ENCODE data around the gene PI16.

PI16 gene

GRCh38 chr6:36957773-36958271 is 3.3 kb downstream of the PI16 start:
- no peak for DNase-seq (ENCODE audit: low read depth in 3 of 3)

GRCh38 chr6:36958775-36959554 is 4.4 kb downstream of the PI16 start:
- DNase-seq (ENCODE audit: low read depth in 3 of 3), result no peak

DNA sequence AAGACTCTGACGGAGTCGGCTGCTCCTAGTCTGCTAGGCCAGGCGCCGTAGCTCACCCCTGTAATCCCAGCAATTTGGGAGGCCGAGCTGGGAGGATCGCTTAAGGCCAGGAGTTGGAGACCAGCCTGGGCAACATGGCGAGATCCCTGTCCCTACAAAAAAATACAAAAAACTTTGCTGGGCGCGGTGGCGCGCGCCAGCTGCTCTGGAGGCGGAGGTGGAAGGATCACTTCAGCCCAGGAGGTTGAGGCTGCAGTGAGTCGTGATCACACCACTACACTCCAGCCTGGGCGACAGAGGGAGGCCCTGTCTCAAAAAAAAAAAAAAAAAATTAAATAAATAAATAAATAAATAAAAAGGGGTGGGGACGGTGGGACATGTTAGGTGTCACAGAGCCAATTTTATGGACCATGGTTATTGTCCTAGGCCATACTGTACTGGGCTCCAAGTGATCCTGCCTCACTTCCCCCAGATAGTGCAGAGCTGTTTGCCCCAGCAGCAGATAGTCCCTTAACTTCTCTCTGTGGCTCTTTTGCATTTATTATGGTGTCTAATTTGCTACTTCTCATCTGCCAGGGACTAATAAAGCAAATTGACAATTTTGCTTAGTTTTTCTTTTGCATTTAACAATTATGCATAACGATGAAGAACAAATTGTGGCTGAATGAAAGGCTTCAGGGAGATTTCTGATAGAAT is 5.2 kb downstream of the PI16 start:
- DNase-seq (ENCODE audit: low read depth in 3 of 3), result no peak

DNA sequence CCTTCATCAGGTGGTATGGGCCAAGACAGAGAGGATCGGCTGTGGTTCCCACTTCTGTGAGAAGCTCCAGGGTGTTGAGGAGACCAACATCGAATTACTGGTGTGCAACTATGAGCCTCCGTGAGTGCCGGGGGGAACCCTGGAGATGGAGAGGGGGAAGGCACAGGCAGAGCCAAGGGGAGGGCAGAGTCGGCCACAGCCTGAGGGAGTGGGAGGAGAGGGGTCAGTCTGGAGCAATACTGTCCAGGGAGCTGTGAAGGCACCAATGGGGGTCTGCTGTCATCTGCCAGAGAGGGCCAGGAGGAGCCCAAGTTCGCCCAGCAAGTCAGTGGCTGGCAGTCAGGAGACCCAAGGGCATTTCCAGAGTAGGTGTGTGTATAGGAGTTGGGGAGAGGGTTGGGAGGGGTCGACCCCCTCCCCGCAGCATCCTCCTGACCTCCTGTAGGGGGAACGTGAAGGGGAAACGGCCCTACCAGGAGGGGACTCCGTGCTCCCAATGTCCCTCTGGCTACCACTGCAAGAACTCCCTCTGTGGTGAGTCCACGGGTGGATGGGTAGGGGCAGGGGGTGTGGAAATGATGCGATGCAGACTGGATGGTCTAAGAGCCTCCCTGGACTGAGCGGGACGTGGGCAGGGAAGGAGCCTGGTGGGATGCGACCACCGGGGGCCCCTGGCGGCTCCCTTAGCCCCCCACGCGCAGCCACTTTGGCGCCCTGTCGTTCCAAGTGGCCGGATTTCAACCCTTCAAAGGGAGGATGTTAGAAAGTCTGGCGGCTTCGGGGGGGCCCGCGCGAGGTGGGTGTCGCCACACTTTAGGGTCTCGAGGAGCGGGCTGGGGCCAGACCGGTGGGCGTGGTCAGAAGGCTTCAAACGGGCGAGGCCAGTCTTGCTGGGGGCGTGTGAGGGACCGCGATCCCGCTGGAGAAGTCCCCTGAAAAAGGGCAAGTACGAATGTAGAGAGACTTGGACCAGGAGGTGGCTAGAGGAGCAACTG is 7.2 kb downstream of the PI16 start:
- no peak for DNase-seq (ENCODE audit: low read depth in 3 of 3)

DNA sequence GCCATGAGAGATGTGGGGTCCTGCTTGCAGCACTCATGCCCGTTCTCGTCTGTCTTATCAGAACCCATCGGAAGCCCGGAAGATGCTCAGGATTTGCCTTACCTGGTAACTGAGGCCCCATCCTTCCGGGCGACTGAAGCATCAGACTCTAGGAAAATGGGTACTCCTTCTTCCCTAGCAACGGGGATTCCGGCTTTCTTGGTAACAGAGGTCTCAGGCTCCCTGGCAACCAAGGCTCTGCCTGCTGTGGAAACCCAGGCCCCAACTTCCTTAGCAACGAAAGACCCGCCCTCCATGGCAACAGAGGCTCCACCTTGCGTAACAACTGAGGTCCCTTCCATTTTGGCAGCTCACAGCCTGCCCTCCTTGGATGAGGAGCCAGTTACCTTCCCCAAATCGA is 8.3 kb downstream of the PI16 start:
- peak; percentile 47 to 75 (median 56) for DNase-seq (ENCODE audit: low read depth in 3 of 3)

DNA sequence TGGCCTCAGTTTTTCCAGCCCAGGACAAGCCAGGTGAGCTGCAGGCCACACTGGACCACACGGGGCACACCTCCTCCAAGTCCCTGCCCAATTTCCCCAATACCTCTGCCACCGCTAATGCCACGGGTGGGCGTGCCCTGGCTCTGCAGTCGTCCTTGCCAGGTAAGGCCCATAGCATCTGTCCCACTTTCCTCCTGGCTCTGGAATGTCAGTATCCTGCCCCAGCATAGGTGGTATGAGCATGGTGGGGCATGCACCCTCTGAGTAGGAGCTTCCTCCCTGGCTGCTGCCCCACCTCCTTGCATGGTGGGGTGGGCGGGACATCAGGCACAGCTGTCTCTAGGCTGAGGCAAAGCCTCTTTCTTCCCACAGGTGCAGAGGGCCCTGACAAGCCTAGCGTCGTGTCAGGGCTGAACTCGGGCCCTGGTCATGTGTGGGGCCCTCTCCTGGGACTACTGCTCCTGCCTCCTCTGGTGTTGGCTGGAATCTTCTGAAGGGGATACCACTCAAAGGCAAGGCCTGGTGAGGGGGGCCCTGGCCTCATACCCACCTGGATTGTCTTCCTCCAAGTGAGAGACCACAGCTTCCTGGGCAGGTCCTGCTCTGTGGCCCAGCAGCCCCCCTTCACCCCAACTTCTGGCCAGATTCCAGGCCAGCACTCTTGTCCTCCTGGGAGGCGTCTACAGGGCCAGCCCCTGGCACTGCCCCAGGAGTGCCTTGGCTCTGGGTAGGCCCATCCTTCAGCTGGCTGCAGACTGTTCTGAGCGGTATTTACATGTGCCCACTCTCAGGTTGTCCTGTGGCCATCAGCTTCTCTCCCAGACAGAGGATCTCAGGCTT is 9.1 kb downstream of the PI16 start:
- no peak for DNase-seq (ENCODE audit: low read depth in 3 of 3)

DNA sequence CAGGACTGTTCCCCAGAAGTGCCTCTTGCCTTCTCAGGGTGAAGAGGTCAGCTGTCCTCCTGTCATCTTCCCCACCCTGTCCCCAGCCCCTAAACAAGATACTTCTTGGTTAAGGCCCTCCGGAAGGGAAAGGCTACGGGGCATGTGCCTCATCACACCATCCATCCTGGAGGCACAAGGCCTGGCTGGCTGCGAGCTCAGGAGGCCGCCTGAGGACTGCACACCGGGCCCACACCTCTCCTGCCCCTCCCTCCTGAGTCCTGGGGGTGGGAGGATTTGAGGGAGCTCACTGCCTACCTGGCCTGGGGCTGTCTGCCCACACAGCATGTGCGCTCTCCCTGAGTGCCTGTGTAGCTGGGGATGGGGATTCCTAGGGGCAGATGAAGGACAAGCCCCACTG is 9.8 kb downstream of the PI16 start:
- DNase-seq (ENCODE audit: low read depth in 3 of 3), result no peak

DNA sequence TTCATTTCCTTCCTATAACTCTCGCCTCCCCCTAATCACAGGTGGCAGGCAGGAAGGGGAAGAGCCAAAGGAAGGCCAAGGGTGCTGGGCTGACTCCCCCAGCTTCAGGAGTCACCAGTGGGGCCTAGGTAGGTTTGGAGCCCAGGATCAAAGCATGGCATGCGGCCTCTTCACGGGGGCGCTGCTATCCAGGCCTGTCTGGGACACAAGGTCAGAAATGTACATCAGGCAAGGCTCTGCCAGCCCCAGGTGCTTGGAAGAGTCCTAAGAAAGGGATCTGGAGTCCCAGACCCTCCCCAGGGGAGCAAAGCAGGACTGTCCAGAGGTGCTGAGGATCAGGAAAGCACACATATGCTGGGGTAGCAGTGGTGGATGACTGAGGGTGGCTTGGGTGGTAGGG is 10.4 kb downstream of the PI16 start:
- DNase-seq (ENCODE audit: low read depth in 3 of 3), result no peak

DNA sequence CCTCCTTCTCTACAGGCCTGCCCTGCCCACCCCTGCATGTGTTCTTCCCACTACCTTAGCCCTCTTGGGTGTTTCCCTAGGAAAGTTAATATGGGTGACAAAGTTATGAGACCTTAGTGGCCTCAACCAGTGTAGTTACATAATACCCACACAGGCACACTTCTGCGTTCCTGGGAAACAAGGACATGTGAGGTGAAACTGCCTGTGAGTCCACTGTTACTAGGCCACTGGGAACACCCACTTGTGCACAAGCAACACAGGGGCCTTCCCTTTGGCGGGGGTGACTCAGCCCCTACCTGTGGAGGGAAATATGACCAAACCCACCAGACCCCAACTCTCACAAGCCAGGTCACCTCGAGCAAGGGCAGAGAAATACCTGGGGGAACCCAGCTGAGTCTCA is 12.8 kb downstream of the PI16 start:
- DNase-seq (ENCODE audit: low read depth in 3 of 3), result no peak

DNA sequence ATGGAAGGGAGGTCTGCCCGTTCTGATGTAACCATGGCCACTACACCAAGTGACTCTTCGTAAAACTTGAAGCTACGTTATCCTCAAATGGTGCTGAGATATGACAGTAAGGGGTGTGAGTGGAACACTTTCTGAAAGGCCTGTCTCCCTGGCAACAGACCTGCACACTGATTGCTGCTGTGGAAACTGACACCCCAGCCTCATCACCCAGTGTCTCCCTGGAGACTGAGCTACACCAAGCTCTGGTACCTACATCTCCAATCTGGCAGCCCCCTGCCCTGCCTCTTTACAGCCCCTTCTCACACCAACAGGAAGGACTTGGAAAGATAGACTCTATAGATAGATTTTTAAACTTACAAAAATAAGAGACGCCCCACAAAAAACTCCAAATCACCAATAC is 13.2 kb downstream of the PI16 start:
- DNase-seq (ENCODE audit: low read depth in 3 of 3), result no peak

DNA sequence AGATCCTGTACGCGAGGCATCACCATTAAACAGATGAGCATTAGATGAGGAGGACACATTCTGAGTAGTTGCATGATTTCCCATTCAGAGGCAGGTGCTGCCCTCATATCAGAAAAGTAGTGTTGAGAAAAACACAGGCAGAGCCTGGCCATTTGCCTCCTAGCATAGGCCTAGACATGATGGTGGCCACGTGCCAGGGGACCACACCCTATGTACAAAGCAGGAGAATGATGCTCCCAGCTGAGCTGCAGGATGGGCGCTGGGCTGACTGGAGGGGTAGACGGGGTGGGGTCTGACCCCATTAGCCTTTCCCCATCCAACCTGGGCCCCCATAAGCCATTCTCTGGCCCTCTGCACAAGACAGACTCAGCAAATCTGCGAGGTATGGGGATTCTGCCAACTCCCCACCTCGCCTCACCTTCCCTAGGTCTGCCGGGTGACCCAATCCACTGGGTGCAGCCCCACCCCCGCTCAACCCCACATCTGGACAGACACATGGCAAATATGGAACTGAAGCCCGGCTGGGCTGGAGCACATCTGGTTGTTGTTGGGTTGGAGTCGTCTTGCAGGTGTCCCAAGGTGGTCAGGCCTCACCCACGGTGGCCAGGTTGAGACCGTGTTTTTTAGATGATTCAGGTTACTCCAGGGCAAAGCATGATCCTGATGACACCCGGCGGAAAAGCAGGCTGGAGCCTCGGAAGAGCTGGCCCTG is 13.9 kb downstream of the PI16 start:
- no peak for DNase-seq (ENCODE audit: low read depth in 3 of 3)

DNA sequence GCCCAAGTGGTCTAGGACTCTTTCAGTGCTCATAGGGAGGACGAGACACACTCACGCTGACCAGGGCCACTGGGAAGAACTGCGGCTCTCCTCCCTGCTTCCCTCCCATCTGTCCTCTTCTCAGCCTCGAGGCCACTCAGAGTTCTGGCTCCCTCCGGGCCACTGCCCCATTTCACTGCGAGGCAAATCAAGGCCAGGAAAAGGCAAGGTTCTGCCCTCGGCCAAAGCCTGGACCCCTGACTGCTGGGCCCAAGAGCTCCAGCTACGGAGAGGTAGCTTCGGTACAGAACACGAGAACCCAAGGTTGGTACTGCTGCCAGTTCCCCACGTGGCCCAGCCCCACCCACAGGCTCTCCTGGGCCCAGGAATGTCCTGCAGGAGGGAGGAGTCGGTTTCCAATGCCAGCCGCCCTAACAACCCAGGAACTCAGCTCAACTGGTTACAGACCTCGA is 14.7 kb downstream of the PI16 start:
- DNase-seq (ENCODE audit: low read depth in 3 of 3), result no peak

DNA sequence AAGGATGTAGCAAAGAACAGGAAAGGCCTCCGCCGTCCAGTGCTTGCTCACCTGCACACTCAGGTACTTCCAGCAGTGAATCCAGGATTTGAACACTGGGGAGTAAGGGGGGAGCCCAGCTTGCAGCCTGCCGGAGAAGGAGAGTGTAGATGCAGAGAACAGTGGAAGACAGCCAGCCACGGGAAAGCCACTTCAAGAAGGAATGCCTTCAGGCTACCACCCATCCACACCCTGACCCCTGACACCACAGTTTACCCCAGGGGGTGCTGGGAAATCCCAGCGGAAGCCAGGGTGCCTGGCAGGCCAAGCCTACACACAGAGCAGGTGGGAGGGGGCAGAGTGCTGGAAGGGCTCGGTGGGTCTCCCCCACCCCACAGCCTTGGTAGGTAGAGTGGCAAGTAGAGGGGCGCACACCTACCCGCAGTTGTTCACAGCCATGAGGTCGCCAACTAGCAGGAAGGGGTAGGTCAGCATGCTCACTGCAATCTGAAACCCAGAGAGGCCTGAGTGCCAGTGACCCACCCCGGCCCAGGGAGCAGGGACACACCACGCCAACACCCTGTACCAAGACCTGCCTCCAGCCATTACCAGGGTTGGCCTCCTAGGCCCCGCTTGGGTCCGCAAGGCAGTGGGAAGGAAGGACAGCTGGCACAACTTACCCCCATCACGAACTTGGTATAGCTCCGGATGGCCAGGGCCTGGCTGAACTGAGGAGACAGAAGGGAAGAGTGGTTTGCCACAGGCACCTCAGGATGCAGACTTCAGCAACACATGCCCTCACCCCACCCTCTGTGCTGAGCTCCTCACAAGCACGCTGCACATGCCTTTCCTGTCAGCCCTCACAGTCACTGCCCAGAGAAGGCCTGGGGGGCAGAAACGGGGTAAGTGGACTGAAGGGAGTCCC is 15.7 kb downstream of the PI16 start:
- no peak for DNase-seq (ENCODE audit: low read depth in 3 of 3)

- no peak for DNase-seq (ENCODE audit: low read depth in 3 of 3)
These were observed 16.6 kb downstream of the PI16 start for GRCh38 chr6:36970892-36971842.

- no peak for DNase-seq (ENCODE audit: low read depth in 3 of 3)
These were observed 17.6 kb downstream of the PI16 start for GRCh38 chr6:36971921-36972673.

DNA sequence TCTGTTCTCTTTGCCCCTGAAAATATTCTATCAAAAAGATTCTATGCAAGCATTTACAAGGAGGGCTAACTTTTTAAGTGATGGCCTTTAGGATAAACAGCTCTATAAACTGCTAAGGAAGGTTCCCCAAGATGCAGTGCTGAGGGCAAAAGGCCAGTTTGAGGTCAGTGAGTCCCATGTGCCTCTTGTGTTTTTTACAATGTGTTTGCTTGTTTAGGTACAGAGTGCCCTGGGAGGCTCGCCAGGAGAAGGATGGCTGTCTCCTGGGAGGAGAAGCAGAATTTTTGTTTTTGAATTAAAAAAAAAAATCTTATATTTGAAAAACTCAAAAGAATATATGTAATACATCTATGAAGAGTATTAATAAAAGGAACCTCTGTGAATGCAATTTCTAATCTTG is 18.7 kb downstream of the PI16 start:
- no peak for DNase-seq (ENCODE audit: low read depth in 3 of 3)

- DNase-seq (ENCODE audit: low read depth in 3 of 3), result no peak
These were observed 19.1 kb downstream of the PI16 start for GRCh38 chr6:36973647-36974046.
